Measurements from ENCODE around the gene HPX.

Gene HPX

DNA sequence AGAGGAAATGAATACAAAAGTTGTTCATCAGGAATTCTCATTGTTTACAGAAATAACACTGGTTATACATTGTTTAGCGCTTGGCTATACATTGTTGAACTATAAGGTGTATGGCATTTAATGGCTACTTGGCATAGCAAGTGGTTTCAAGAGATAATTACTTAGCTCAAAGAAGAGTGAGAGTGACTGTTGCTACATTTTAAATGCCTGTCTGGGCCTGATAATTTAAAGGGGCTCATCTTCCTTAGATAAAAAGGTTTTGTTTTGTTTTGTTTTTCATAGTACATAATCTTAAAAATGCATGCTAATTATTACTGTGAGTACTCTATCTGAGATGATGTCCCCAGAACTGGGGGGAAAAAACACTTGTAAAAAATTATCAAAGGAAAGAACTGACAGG, 52.0 kb downstream of the HPX start:
- DNase-seq, result no peak

- no peak for DNase-seq
Measured at GRCh38 chr11:6387811-6388599, 52.8 kb downstream of the HPX start.

DNA sequence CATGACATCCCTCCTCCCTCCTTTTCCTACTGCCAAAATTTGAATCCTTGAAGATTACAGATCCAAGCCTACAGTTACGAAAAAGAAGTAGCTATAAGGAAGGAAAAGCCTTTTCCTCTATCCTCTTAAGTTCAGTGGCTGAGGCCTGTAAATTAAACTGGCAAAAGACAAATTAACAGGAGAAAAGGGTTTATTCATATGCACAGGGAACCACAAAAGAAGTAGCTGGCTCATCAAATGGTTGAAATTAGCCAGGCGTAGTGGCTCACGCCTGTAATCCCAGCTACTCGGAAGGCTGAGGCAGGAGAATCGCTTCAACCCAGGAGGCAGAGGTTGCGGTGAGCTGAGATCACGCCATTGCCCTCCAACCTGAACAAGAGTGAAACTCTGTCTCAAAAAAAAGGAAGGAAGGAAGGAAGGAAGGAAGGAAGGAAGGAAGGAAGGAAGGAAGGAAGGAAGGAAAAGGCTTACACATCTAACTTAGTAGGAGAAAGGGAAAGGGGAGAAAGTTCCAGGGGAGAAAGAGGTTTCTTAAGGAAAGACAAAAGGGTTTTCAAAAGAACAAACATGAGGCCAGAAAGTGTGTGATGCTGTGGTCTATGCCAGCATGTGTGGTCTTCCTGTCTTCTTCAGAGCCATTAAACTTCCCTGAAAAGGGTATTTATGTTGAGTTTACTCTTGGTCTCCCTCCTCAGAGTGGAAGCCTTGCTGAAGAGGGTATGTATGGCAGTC, 55.6 kb downstream of the HPX start:
- DNase-seq, result no peak

Measured in NCI-H2107 (cell line).